Ascending aorta (tissue), 2 donors: ENCODE results near the gene ATP8A2. TPM values are rescaled to one million over a fixed set of nuclear protein-coding genes. Genes with fewer than 3 reads are reported as not detected.

Source experiments
- DNase-seq, 2 donors: peaks; one replicate each; pipeline ENCODE4 v3.0.0-alpha.2; 2019; ENCODE audit warnings: low spot score in 2 of 2
- H3K27ac ChIP-seq, 2 donors: fragments of 200-600 bp; sonication (generic); one replicate each; pipeline ENCODE4 v1.5.1; 2016 to 2017; ENCODE audit warnings: mild to moderate bottlenecking in 1 of 2
- H3K27me3 ChIP-seq: fragments of 200-600 bp; sonication (generic); one replicate; pipeline ENCODE4 v1.5.1; 2017
- H3K36me3 ChIP-seq, 2 donors: fragments of 200-600 bp; sonication (generic); one replicate each; pipeline ENCODE4 v1.5.1; 2016
- H3K4me1 ChIP-seq, 2 donors: fragments of 200-600 bp; sonication (generic); one replicate each; pipeline ENCODE4 v1.5.1; 2016 to 2017; ENCODE audit warnings: mild to moderate bottlenecking in 1 of 2
- H3K4me3 ChIP-seq, 2 donors: fragments of 200-600 bp; sonication (generic); one replicate each; pipeline ENCODE4 v1.5.1; 2016 to 2017; ENCODE audit warnings: mild to moderate bottlenecking in 1 of 2
- H3K9me3 ChIP-seq, 2 donors: fragments of 200-600 bp; sonication (generic); one replicate each; pipeline ENCODE4 v1.5.1; 2016
- intact Hi-C: fragments of 100-400 bp; cut with DNase I; formaldehyde crosslinking; loops from one replicate; pipeline ENCODE4 v1.15.1; 2023
- total RNA-seq: library from RNA; depleted of rRNA; stranded (reverse); fragments of >200 nt; gene quantifications from one replicate; pipeline ENCODE4 v1.1.0, GENCODE V29; 2016
- TF ChIP-seq, protein P1 (sequence below), 3 experiments: fragments of 200-600 bp in 2 of 3; fragments of 450-650 bp in 1 of 3; sonication (generic) in 2 of 3; IDR thresholded peaks; one replicate each; pipeline ENCODE4 v1.5.1; 2016 to 2019; ENCODE audit warnings: antibody characterized with exemption in 3 of 3, mild to moderate bottlenecking in 1 of 3, moderate library complexity in 1 of 3

ATP8A2 gene
- total RNA-seq, 1 donor from 2014 or later = under 0.01 TPM

DNA sequence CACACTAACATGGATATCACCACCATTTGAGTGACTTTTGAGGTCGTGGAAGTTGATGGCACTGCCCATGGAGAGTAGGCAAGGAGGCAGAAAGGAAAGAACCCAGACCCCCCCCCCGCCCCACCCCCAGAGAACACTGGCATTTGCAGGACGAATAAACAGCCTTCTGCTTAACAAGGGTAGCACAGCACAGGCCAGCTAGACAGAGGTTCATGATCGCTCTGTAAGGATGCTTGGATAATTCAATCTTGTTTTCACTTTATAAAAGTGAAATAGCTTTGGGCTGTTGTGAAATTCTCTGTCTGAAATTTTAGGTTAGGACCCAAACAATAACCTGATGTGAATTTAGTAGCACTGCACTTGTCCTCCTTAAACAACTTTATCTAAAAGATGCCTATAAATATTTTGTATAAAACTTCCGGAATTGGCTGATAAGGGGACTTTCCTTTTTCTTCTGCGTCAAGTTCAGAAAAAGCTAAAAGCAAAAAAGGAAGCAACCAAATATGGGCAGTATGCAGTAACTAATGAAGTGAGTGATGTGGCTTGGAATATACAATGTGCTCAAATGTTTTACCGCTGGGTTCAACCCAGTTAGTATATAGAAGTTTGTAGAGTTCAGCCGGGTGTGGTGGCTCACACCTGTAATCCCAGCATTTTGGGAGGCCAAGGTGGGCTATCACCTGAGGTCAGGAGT, 516.3 kb downstream of the ATP8A2 start:
- Histone ChIP-seq H3K4me1 (no peaks in the 10 kb centered on the region), H3K36me3 (no peaks in the 10 kb centered on the region), H3K4me3 (no peak overlapping the region), H3K9me3 (no peaks in the 10 kb centered on the region), H3K27me3 (no peaks in the 10 kb centered on the region), H3K27ac (no peak overlapping the region)
- intact Hi-C loops = no loop called here
- DNase-seq = no peak
- TF ChIP-seq, protein P1, sequence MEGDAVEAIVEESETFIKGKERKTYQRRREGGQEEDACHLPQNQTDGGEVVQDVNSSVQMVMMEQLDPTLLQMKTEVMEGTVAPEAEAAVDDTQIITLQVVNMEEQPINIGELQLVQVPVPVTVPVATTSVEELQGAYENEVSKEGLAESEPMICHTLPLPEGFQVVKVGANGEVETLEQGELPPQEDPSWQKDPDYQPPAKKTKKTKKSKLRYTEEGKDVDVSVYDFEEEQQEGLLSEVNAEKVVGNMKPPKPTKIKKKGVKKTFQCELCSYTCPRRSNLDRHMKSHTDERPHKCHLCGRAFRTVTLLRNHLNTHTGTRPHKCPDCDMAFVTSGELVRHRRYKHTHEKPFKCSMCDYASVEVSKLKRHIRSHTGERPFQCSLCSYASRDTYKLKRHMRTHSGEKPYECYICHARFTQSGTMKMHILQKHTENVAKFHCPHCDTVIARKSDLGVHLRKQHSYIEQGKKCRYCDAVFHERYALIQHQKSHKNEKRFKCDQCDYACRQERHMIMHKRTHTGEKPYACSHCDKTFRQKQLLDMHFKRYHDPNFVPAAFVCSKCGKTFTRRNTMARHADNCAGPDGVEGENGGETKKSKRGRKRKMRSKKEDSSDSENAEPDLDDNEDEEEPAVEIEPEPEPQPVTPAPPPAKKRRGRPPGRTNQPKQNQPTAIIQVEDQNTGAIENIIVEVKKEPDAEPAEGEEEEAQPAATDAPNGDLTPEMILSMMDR (IDR thresholded peaks at IDR 0.05) = no peak

DNA sequence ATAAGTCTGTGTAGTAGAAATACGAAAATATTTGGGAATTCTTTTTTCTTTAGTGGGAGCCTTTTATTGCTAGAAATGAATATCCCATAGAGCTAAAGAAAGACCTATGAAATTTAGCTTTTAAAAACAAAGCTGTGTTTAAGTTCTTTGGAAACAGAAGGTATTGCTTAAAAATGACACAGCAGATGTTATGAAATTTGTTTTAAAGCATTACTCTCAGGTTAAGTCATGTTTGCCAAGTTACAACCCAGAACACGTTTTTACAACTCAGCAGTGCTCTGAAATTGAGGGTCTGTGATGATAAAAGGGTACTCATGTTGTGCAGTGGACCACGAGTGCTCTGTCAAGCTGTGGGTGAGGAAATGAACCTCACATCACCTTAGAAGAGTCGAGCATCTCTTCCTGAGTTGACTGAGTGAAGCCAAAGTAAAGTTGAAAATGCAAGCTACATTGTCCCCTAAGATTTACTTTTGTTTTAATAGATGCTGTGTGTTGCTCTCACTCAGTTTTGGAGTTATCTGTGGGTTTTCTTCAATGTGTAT, 519.0 kb downstream of the ATP8A2 start:
- TF ChIP-seq, protein P1 (IDR thresholded peaks at IDR 0.05) = no peak
- Histone ChIP-seq H3K27ac (no peak overlapping the region), H3K9me3 (no peaks in the 10 kb centered on the region), H3K4me3 (no peak overlapping the region), H3K4me1 (no peaks in the 10 kb centered on the region), H3K27me3 (no peaks in the 10 kb centered on the region), H3K36me3 (no peaks in the 10 kb centered on the region)
- DNase-seq = no peak
- intact Hi-C loops = no loop called here

DNA sequence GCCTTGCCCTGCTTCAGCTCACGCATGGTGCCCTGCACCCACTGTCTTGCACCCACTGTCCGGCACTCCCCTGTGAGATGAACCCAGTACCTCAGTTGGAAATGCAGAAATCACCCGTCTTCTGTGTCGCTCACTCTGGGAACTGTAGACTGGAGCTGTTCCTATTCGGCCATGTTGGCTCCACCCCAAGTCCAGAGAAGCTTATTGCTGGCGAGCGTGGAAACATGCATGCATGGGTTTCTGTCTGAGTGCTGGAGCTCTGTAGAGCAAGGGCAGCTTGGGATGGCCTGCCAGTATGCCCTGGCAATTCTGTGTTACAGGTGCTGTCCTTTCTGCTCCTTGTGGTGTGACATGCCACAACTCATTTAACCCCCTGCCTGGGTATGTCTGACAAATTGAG, 527.2 kb downstream of the ATP8A2 start:
- DNase-seq = no peak
- Histone ChIP-seq H3K27ac (no peak overlapping the region), H3K9me3 (no peaks in the 10 kb centered on the region), H3K27me3 (no peaks in the 10 kb centered on the region), H3K36me3 (no peaks in the 10 kb centered on the region), H3K4me1 (no peaks in the 10 kb centered on the region), H3K4me3 (no peak overlapping the region)
- intact Hi-C loops = no loop called here
- TF ChIP-seq, protein P1 (IDR thresholded peaks at IDR 0.05) = no peak

DNA sequence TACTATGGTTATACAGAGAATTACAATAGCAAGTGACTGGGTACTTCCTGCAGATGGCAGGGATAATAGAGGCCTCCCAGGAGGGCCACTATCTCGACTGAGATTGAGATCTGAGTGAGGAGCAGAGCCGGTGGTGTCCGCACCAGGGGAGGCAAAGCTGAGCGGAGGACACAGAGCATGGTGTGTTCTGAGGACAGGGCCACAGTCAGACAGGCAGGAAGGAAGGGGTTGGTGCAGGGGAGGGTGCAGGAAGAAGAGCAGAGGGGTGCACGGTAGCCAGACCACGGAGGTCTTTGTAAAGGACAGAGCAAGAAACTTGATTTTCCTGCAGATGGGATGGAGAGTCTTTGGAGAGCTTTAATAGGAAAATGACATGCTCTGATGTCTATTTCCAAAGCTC, 527.7 kb downstream of the ATP8A2 start:
- DNase-seq = no peak
- intact Hi-C loops = no loop called here

DNA sequence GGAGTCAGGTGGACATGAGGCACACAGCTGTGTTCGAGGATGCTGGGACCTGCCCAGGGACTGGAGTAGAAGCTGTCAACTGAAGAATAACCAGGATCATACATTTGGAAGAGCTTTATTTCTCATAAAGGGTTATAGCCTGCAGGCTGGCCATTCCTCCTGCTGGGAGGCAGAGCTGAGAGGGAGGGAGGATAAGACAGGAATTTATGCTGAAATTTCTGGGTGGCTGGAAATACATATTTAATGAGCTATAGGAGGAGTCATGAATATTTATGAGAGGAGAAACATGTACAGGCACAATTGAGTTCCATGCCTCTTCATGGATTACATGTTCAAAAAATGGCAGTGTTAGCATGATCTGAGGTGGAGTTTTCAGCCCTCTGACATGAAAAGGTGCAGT, 528.2 kb downstream of the ATP8A2 start:
- TF ChIP-seq, protein P1 (IDR thresholded peaks at IDR 0.05) = no peak

More for the DNA sequence above, 527.7 kb downstream of the ATP8A2 start:
- H3K4me3 ChIP-seq = no peak overlapping the region
- H3K27ac ChIP-seq = no peak overlapping the region
- no peaks in the 10 kb centered on the region for H3K36me3 ChIP-seq
- no peaks in the 10 kb centered on the region for H3K27me3 ChIP-seq
- TF ChIP-seq, protein P1 (IDR thresholded peaks at IDR 0.05) = no peak
- H3K4me1 ChIP-seq = no peaks in the 10 kb centered on the region
- H3K9me3 ChIP-seq = no peaks in the 10 kb centered on the region

More for the DNA sequence above, 528.2 kb downstream of the ATP8A2 start:
- Histone ChIP-seq H3K36me3 (no peaks in the 10 kb centered on the region), H3K9me3 (no peaks in the 10 kb centered on the region), H3K4me1 (no peaks in the 10 kb centered on the region), H3K27ac (no peak overlapping the region), H3K27me3 (no peaks in the 10 kb centered on the region), H3K4me3 (no peak overlapping the region)
- intact Hi-C loops = no loop called here
- no peak for DNase-seq
